H1 (cell line): ENCODE measurements around the gene PHGDH. TPM values are rescaled to one million over a fixed set of nuclear protein-coding genes. Genes with fewer than 3 reads are reported as not detected.

ENCODE experiments used
- CTCF ChIA-PET: fragments of 300-600 bp; sonication (Branson Sonifier 250); formaldehyde crosslinking; loops from one replicate; lab custom pipeline; 2021; ENCODE audit not compliant: partially characterized antibody; lab: Charles Lee
- POLR2A ChIA-PET: fragments of 300-600 bp; sonication (Branson Sonifier 250); formaldehyde crosslinking; loops from one replicate; lab custom pipeline; 2021; ENCODE audit warnings: inconsistent platforms; ENCODE audit not compliant: partially characterized antibody; lab: Charles Lee
- DNase-seq, 2 experiments: peaks; one replicate each; pipeline versions ENCODE4 v3.0.0 to v3.0.0-alpha.2; 2010 to 2022; ENCODE audit warnings: low spot score in 2 of 2, low read depth in 1 of 2, mixed read lengths in 1 of 2
- FAIRE-seq: peaks from 2 replicates; lab custom pipeline; 2011; peaks lifted over from hg19 to GRCh38; lab: Jason Lieb, UNC
- H2AFZ ChIP-seq: 2 replicates; pipeline ENCODE4 v1.8.1; 2012; ENCODE audit warnings: low read length, inconsistent platforms
- H2AK5ac ChIP-seq: 2 replicates; pipeline ENCODE4 v1.6.1; 2013; ENCODE audit warnings: low read depth, low read length
- H2BK120ac ChIP-seq: replicated peaks from 2 replicates; pipeline ENCODE3; 2013; ENCODE audit warnings: low read depth, low read length, inconsistent platforms
- H2BK12ac ChIP-seq: 2 replicates; pipeline ENCODE4 v1.6.1; 2013; ENCODE audit warnings: low read depth, low read length
- H2BK15ac ChIP-seq: 2 replicates; pipeline ENCODE4 v1.6.1; 2013; ENCODE audit warnings: low read length
- H2BK20ac ChIP-seq: 2 replicates; pipeline ENCODE4 v1.6.1; 2013; ENCODE audit warnings: low read length
- H2BK5ac ChIP-seq: 2 replicates; pipeline ENCODE4 v1.6.1; 2013; ENCODE audit warnings: low read depth, low read length
- H3K14ac ChIP-seq: 2 replicates; pipeline ENCODE4 v1.6.1; 2013; ENCODE audit warnings: inconsistent platforms; ENCODE audit not compliant: insufficient read length
- H3K18ac ChIP-seq: 2 replicates; pipeline ENCODE4 v1.6.1; 2013; ENCODE audit warnings: low read length; ENCODE audit errors: extremely low read depth
- H3K23ac ChIP-seq: 2 replicates; pipeline ENCODE4 v1.6.1; 2013; ENCODE audit warnings: inconsistent platforms; ENCODE audit not compliant: insufficient read length
- H3K23me2 ChIP-seq: 2 replicates; pipeline ENCODE4 v1.6.1; 2013; ENCODE audit warnings: low read depth, low read length
- H3K27ac ChIP-seq: 2 replicates; pipeline ENCODE4 v1.6.1; 2011; ENCODE audit warnings: low read depth, low read length, inconsistent platforms
- H3K27me3 ChIP-seq, 4 experiments: replicated peaks in 1 of 4; 1 replicate in 1 of 4; 2 replicates in 3 of 4; pipeline versions ENCODE4 v1.6.1 to v1.8.1; 2011 to 2013; ENCODE audit warnings: low read length in 3 of 4, mild to moderate bottlenecking in 3 of 4, inconsistent platforms in 2 of 4, mixed read lengths in 2 of 4, moderate library complexity in 1 of 4; ENCODE audit not compliant: control insufficient read depth in 3 of 4, insufficient read depth in 3 of 4; ENCODE audit errors: extremely low read depth in 1 of 4
- H3K36me3 ChIP-seq, 4 experiments: 2 replicates each; pipeline versions ENCODE4 v1.6.1 to v1.8.1; 2011 to 2013; ENCODE audit warnings: mild to moderate bottlenecking in 4 of 4, low read length in 3 of 4, moderate library complexity in 2 of 4, control low read depth in 1 of 4, inconsistent platforms in 1 of 4; ENCODE audit not compliant: insufficient read depth in 4 of 4, control insufficient read depth in 2 of 4
- H3K4ac ChIP-seq: replicated peaks from 2 replicates; pipeline ENCODE3; 2013; ENCODE audit warnings: low read length, low read depth, mixed read lengths, inconsistent platforms; ENCODE audit not compliant: insufficient read length
- H3K4me1 ChIP-seq, 4 experiments: replicated peaks in 1 of 4; 1 replicate in 1 of 4; 2 replicates in 3 of 4; pipeline versions ENCODE4 v1.6.1 to v1.8.1; 2011 to 2013; ENCODE audit warnings: low read length in 3 of 4, inconsistent platforms in 2 of 4, mixed read lengths in 1 of 4; ENCODE audit not compliant: insufficient read depth in 4 of 4, control insufficient read depth in 3 of 4
- H3K4me2 ChIP-seq, 2 experiments: 2 replicates each; pipeline versions ENCODE4 v1.6.1 to v1.8.1; 2011 to 2013; ENCODE audit warnings: low read depth in 2 of 2, low read length in 2 of 2, control low read depth in 1 of 2, inconsistent platforms in 1 of 2, mild to moderate bottlenecking in 1 of 2; ENCODE audit not compliant: insufficient read depth in 1 of 2
- H3K4me3 ChIP-seq, 4 experiments: fragments of 200-600, 300-600 bp in 1 of 4; sonication (generic), shearing (Covaris generic), sonication (Bioruptor Twin) in 1 of 4; 2 replicates each; pipeline versions ENCODE4 v1.5.1 to v1.8.1; 2011 to 2016; ENCODE audit warnings: low read length in 4 of 4, low read depth in 3 of 4, control low read depth in 2 of 4, inconsistent platforms in 2 of 4, mild to moderate bottlenecking in 2 of 4, mixed read lengths in 1 of 4, moderate library complexity in 1 of 4; ENCODE audit not compliant: insufficient read depth in 2 of 4; ENCODE audit errors: extremely low read depth in 1 of 4
- H3K56ac ChIP-seq: replicated peaks from 2 replicates; pipeline ENCODE3; 2013; ENCODE audit warnings: low read depth, mild to moderate bottlenecking, mixed read lengths, low read length, inconsistent platforms; ENCODE audit not compliant: insufficient read length
- H3K79me1 ChIP-seq: 2 replicates; pipeline ENCODE4 v1.6.1; 2013; ENCODE audit warnings: low read depth, low read length, control low read depth
- H3K79me2 ChIP-seq, 2 experiments: 2 replicates each; pipeline versions ENCODE4 v1.6.1 to v1.8.1; 2012 to 2013; ENCODE audit warnings: low read length in 2 of 2, mild to moderate bottlenecking in 2 of 2, inconsistent platforms in 1 of 2; ENCODE audit not compliant: insufficient read depth in 2 of 2, control insufficient read depth in 1 of 2
- H3K9ac ChIP-seq, 4 experiments: replicated peaks in 1 of 4; 1 replicate in 1 of 4; 2 replicates in 3 of 4; pipeline versions ENCODE4 v1.6.1 to v1.8.1; 2011 to 2013; ENCODE audit warnings: low read depth in 3 of 4, low read length in 3 of 4, control low read depth in 2 of 4, mild to moderate bottlenecking in 2 of 4, moderate library complexity in 2 of 4, inconsistent platforms in 1 of 4; ENCODE audit errors: extremely low read depth in 1 of 4
- H3K9me3 ChIP-seq, 2 experiments: 2 replicates each; pipeline versions ENCODE4 v1.6.1 to v1.8.1; 2012 to 2013; ENCODE audit warnings: mild to moderate bottlenecking in 2 of 2, moderate library complexity in 2 of 2, control low read depth in 1 of 2, inconsistent platforms in 1 of 2, low read depth in 1 of 2, low read length in 1 of 2, mixed read lengths in 1 of 2; ENCODE audit not compliant: insufficient read depth in 2 of 2
- H4K20me1 ChIP-seq, 2 experiments: replicated peaks in 1 of 2; 2 replicates each; pipeline versions ENCODE3 to v1.8.1; 2011 to 2013; ENCODE audit warnings: inconsistent platforms in 2 of 2, low read length in 2 of 2, mild to moderate bottlenecking in 1 of 2; ENCODE audit not compliant: insufficient read depth in 2 of 2, control insufficient read depth in 1 of 2
- H4K5ac ChIP-seq: 2 replicates; pipeline ENCODE4 v1.6.1; 2013; ENCODE audit warnings: low read length, low read depth, mixed read lengths, inconsistent platforms; ENCODE audit not compliant: insufficient read length
- H4K8ac ChIP-seq: 2 replicates; pipeline ENCODE4 v1.8.0; 2013; ENCODE audit warnings: mild to moderate bottlenecking, moderate library complexity, low read length, inconsistent platforms; ENCODE audit not compliant: insufficient read depth; ENCODE audit errors: extremely low read depth
- H4K91ac ChIP-seq: replicated peaks from 2 replicates; pipeline ENCODE3; 2013; ENCODE audit warnings: low read length, mixed read lengths, inconsistent platforms; ENCODE audit not compliant: insufficient read length
- ATF3 ChIP-seq: IDR thresholded peaks from 2 replicates; pipeline ENCODE4 v1.6.1; 2011; ENCODE audit warnings: low read depth, mild to moderate bottlenecking, low read length; ENCODE audit not compliant: insufficient read depth
- CEBPB ChIP-seq: IDR thresholded peaks from 2 replicates; pipeline ENCODE4 v1.6.1; 2012; ENCODE audit warnings: low read depth, low read length
- EGR1 ChIP-seq: IDR thresholded peaks from 2 replicates; pipeline ENCODE4 v1.6.1; 2011; ENCODE audit warnings: low read depth, low read length, borderline replicate concordance
- FOSL1 ChIP-seq: IDR thresholded peaks from 2 replicates; pipeline ENCODE4 v1.6.1; 2011; ENCODE audit warnings: mild to moderate bottlenecking, low read depth, low read length, moderate library complexity; ENCODE audit not compliant: insufficient read depth
- GTF2F1 ChIP-seq: IDR thresholded peaks from 2 replicates; pipeline ENCODE4 v1.6.1; 2012; ENCODE audit warnings: low read depth, low read length, improper control_type of control experiment, borderline replicate concordance
- KDM4A ChIP-seq: IDR thresholded peaks from one replicate; pipeline ENCODE4 v1.7.1; 2012; ENCODE audit warnings: low read depth, mild to moderate bottlenecking, moderate library complexity, low read length, inconsistent platforms; ENCODE audit not compliant: severe bottlenecking
- NANOG ChIP-seq: IDR thresholded peaks from 2 replicates; pipeline ENCODE4 v1.6.1; 2011; ENCODE audit warnings: low read length, low read depth, mild to moderate bottlenecking, inconsistent platforms; ENCODE audit not compliant: insufficient read depth, poor library complexity, severe bottlenecking
- POLR2A ChIP-seq, 2 experiments: IDR thresholded peaks; 1 replicate in 1 of 2; 2 replicates in 1 of 2; pipeline ENCODE4 v1.6.1; 2011; ENCODE audit warnings: low read depth in 2 of 2, low read length in 2 of 2, mild to moderate bottlenecking in 2 of 2; ENCODE audit errors: control extremely low read depth in 1 of 2
- POLR2AphosphoS5 ChIP-seq: IDR thresholded peaks from 2 replicates; pipeline ENCODE4 v1.6.1; 2011; ENCODE audit warnings: low read depth, low read length
- RNF2 ChIP-seq: fragments of 200-900, 300-1000 bp; sonication (generic); IDR thresholded peaks from 2 replicates; pipeline ENCODE4 v1.7.1; 2016; ENCODE audit warnings: borderline replicate concordance, low read depth, mild to moderate bottlenecking, antibody characterized with exemption, low read length; ENCODE audit not compliant: poor library complexity, severe bottlenecking; ENCODE audit errors: missing control alignments
- SAP30 ChIP-seq: fragments of 300-600 bp; sonication (generic); IDR thresholded peaks from 2 replicates; pipeline ENCODE4 v1.7.1; 2012; ENCODE audit warnings: low read length, moderate library complexity, mild to moderate bottlenecking, inconsistent platforms; ENCODE audit not compliant: insufficient read depth, insufficient replicate concordance
- SIRT6 ChIP-seq: IDR thresholded peaks from one replicate; pipeline ENCODE4 v1.7.1; 2012; ENCODE audit warnings: low read length, inconsistent platforms
- SUZ12 ChIP-seq: fragments of 200-600 bp; sonication (generic); IDR thresholded peaks from 2 replicates; pipeline ENCODE4 v1.6.1; 2012; ENCODE audit warnings: mild to moderate bottlenecking, inconsistent platforms, low read length, moderate library complexity, mixed read lengths
- WGBS, 2 experiments: shearing (Covaris generic) in 1 of 2; methylation state at CpG; one replicate each; pipeline versions ENCODE4 v1.1.6 to v1.1.7; 2013 to 2015; ENCODE audit warnings: low lambda C conversion rate in 2 of 2, mixed read lengths in 2 of 2, inconsistent platforms in 1 of 2, low coverage in 1 of 2, missing lambda C conversion rate in 1 of 2; ENCODE audit not compliant: insufficient replicate concordance in 2 of 2, insufficient coverage in 1 of 2, insufficient read length in 1 of 2; ENCODE audit errors: extremely low coverage in 1 of 2, missing lambda C conversion rate in 1 of 2; 5-methylcytosine and 5-hydroxymethylcytosine counted together
- polyA plus RNA-seq, 7 experiments: library from polyadenylated mRNA; depleted of rRNA in 3 of 7; stranded (reverse) in 5 of 7; unstranded in 2 of 7; fragments of >200 nt in 5 of 7; fragments of 200-250 nt in 2 of 7; gene quantifications; 1 replicate in 5 of 7; 2 replicates in 1 of 7; 4 replicates in 1 of 7; pipeline versions ENCODE4 v1.2.1 to v1.2.3, GENCODE V29; 2011 to 2013; ENCODE audit warnings: missing spikeins in 2 of 7, mixed read lengths in 2 of 7
- total RNA-seq: library from RNA; stranded (reverse); fragmentation: NEBNext Ultra II Directional; extraction: Animal tissue kit (Norgen Biotek cat#: 25700); gene quantifications from 2 replicates; pipeline ENCODE4 v1.2.1, GENCODE V29; 2021

The PHGDH gene
- total and polyA plus RNA-seq, 2 of the 8 experiments (the other 6 are each of a cell fraction or from before 2014, with no cell fraction given) = 358 to 687 TPM

DNA sequence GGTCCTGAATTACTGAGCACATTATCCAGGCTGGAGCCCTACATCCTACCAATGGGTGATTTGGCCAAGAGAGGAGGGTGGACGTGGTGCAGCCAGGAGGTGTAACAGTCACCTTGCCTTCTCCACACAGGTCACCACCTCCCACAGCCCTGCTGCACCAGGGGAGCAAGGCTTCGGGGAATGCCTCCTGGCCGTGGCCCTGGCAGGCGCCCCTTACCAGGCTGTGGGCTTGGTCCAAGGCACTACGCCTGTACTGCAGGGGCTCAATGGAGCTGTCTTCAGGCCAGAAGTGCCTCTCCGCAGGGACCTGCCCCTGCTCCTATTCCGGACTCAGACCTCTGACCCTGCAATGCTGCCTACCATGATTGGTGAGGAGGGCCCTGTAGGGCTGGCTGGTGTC, 30.9 kb downstream of the PHGDH start:
- Histone ChIP-seq H3K4me1 (peaks cover 0 to 8% (median 5%) of the 10 kb centered on the region in 4 experiments; a peak in 2 of 7 replicates), H2BK12ac (no peak overlapping the region), H4K5ac (no peak overlapping the region), H3K4ac (no peak overlapping the region), H2BK120ac (no peak overlapping the region), H4K20me1 (peaks cover 7 to 20% of the 10 kb centered on the region in 2 experiments), H2AK5ac (no peak overlapping the region), H2BK20ac (no peak overlapping the region), H3K23ac (no peak overlapping the region), H2BK15ac (no peak overlapping the region), H3K9me3 (no peaks in the 10 kb centered on the region), H3K23me2 (no peaks in the 10 kb centered on the region), H3K14ac (no peak overlapping the region), H3K79me2 (no peaks in the 10 kb centered on the region), H3K18ac (no peak overlapping the region), H3K56ac (no peak overlapping the region), H3K9ac (no peak overlapping the region), H3K79me1 (peaks cover 2% of the 10 kb centered on the region; the same call in 1 of the 2 replicates), H3K4me2 (no peak overlapping the region), H3K36me3 (peaks cover 31 to 71% (median 52%) of the 10 kb centered on the region in 4 experiments), H4K8ac (no peak overlapping the region), H3K4me3 (no peak overlapping the region), H3K27ac (no peak overlapping the region), H4K91ac (no peak overlapping the region), H2AFZ (no peak overlapping the region), H3K27me3 (no peaks in the 10 kb centered on the region), H2BK5ac (no peak overlapping the region)
- 98% methylated on average over 6 of the region's 7 CpGs; no CpG with 5 or more reads in 1 of the 2 experiments for WGBS, 2 experiments
- ChIA-PET CTCF (interaction anchor here (1.1 to 10.1 kb wide), 23 partner anchors 9 to 228 kb away, joined by 3 to 132 read pairs (median 7); partner anchors contain the start of genes HMGCS2, PHGDH, REG4 and ZNF697), POLR2A (interaction anchor here (1.1 to 30.7 kb wide), 7 partner anchors 14 to 434 kb away, joined by 3 to 425 read pairs (median 7); partner anchors contain the start of genes PHGDH and ZNF697)
- DNase-seq = no peak
- FAIRE-seq = no peak
- no peak for TF ChIP-seq POLR2A (IDR thresholded peaks at IDR 0.05; ENCODE audit: control extremely low read depth in 1 of 2, low read depth in 2 of 2, low read length in 2 of 2)
- TF ChIP-seq SAP30 = no peak
- no peak for TF ChIP-seq SUZ12
- no peak for TF ChIP-seq RNF2
- no peak for TF ChIP-seq KDM4A
- TF ChIP-seq EGR1 = no peak
- TF ChIP-seq GTF2F1 = no peak
- no peak for TF ChIP-seq FOSL1
- TF ChIP-seq ATF3 = no peak
- TF ChIP-seq POLR2AphosphoS5 = no peak
- no peak for TF ChIP-seq SIRT6
- no peak for TF ChIP-seq CEBPB
- TF ChIP-seq NANOG = no peak
